Measurements from ENCODE around the gene CAMK4. TPM values are rescaled to one million over a fixed set of nuclear protein-coding genes. Genes with fewer than 3 reads are reported as not detected.
A peak's percentile ranks its signal among the peaks of the same experiment; 100 is the strongest.

CAMK4 gene
- total and polyA plus RNA-seq, 9 of the 15 experiments (the other 6 are each of a cell fraction or from before 2014, with no cell fraction given): 0.35 TPM; not detected in 8

- no peak for TF ChIP-seq COPS2 (conservative IDR thresholded peaks at IDR 0.05)
- no peak for TF ChIP-seq ZNF668 (CRISPR knock-in tag; IDR thresholded peaks at IDR 0.05)
- TF ChIP-seq RBM17 (IDR thresholded peaks at IDR 0.05; ENCODE audit: borderline replicate concordance, low read depth, low read length): no peak
- peak; percentile 59 for TF ChIP-seq ATF7 (IDR thresholded peaks at IDR 0.05)
- TF ChIP-seq ETS1 (conservative IDR thresholded peaks at IDR 0.05; ENCODE audit: control insufficient read depth, low read depth, low read length): no peak
- TF ChIP-seq MAFK (IDR thresholded peaks at IDR 0.05; ENCODE audit: low read length): peak; percentile 74
- TF ChIP-seq DPF2 (IDR thresholded peaks at IDR 0.05): peak; percentile 89
- TF ChIP-seq MGA (IDR thresholded peaks at IDR 0.05): peak; percentile 81
- peak; percentile 62 for TF ChIP-seq VEZF1 (CRISPR knock-in tag; IDR thresholded peaks at IDR 0.05)
- no peak for TF ChIP-seq HNRNPUL1 (IDR thresholded peaks at IDR 0.05; ENCODE audit: low read length)
- TF ChIP-seq BHLHE40 (IDR thresholded peaks at IDR 0.05; ENCODE audit: low read length): 0 out of 2 replicates have a peak, but pooled peaks have one; percentile 24
- TF ChIP-seq IRF1 (CRISPR knock-in tag; IDR thresholded peaks at IDR 0.05; ENCODE audit: borderline replicate concordance): no peak
- no peak for TF ChIP-seq RBM34 (IDR thresholded peaks at IDR 0.05; ENCODE audit: borderline replicate concordance, insufficient read depth, low read length)
Measured at GRCh38 chr5:111530298-111530740, 306.1 kb downstream of the CAMK4 start (continued).
